Activated CD4-positive, alpha-beta memory T cell treated with anti-CD3 and anti-CD28 coated beads for 36 hours (primary cell): ENCODE data around the gene POU2F1. TPM values are rescaled to one million over a fixed set of nuclear protein-coding genes. Genes with fewer than 3 reads are reported as not detected.

ENCODE experiments used
- CTCF ChIA-PET: fragments of 350-600 bp; sonication (Branson Sonifier 250); formaldehyde crosslinking; loops from one replicate; lab custom pipeline; 2021; ENCODE audit warnings: antibody characterized with exemption, inconsistent platforms; lab: Charles Lee
- POLR2A ChIA-PET: fragments of 350-600 bp; sonication (Branson Sonifier 250); formaldehyde crosslinking; loops from one replicate; lab custom pipeline; 2021; ENCODE audit warnings: antibody characterized with exemption; lab: Charles Lee
- DNase-seq: peaks from one replicate; pipeline ENCODE4 v3.0.0-alpha.2; 2020
- H3K27ac Mint-ChIP-seq: one replicate; pipeline ENCODE4 v1.8.0; 2021; ENCODE audit warnings: mixed read lengths
- H3K27me3 Mint-ChIP-seq: one replicate; pipeline ENCODE4 v1.8.0; 2021; ENCODE audit warnings: mixed read lengths
- H3K36me3 Mint-ChIP-seq: one replicate; pipeline ENCODE4 v1.8.0; 2021; ENCODE audit warnings: mixed read lengths
- H3K4me1 Mint-ChIP-seq: one replicate; pipeline ENCODE4 v1.8.0; 2021; ENCODE audit warnings: low read depth, mixed read lengths
- H3K4me3 Mint-ChIP-seq: one replicate; pipeline ENCODE4 v1.8.0; 2021; ENCODE audit warnings: mild to moderate bottlenecking, mixed read lengths
- H3K9me3 Mint-ChIP-seq: one replicate; pipeline ENCODE4 v1.8.0; 2021; ENCODE audit warnings: mixed read lengths
- intact Hi-C: fragments of 100-400 bp; cut with micrococcal nuclease; formaldehyde crosslinking; loops from one replicate; pipeline ENCODE4 v1.15.1; 2023
- total RNA-seq, 2 experiments: library from RNA; stranded (reverse); gene quantifications; one replicate each; pipeline ENCODE4 v1.2.3, GENCODE V29; 2021

Gene POU2F1
- total RNA-seq, 2 experiments from 2014 or later: 17.7 to 20.1 TPM

DNA sequence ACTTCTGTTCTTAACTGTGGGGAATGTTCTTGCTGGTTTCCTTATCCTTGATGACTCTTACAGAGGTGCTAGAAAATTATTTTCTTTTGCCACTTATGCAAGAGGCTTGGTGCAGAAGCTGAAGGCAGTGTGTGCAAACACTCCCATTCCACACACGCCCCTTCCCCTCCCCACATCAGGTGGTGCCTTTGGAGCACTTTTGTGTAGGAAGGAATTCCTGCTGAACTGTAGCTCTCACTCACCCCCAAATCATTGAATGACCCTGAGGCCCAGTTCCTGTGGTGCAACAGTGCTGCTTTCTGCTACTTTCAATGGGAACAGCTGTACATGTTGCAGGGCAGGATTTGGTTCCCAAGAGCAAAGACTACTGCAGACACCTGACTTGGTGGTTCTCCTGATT is 195.8 kb downstream of the POU2F1 start:
- CTCF ChIA-PET: interaction anchor here (0.9 to 2.9 kb wide), 5 partner anchors 14 to 196 kb away, joined by 3 to 12 read pairs (median 3); no protein-coding TSS in a partner anchor
- H3K27ac Mint-ChIP-seq: no peak overlapping the region

DNA sequence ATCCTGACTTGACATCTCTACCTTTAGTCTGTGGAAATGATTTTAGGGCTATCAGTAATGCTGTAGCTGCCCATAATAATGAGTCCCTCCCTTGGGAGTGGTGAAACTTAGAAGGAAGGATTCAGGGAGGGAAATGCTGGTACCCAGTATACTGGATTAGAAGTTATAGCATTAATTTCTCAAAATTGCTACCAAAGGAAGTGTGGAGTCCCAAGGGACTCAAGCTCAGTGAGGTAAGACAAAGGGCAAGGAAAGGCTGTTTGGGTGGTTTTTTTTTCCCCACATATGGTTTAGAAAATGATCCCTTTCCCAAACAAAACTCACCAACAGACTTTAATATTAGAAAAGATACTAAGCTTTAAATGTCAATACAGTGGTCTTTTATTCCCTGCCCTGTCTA is 197.7 kb downstream of the POU2F1 start:
- POLR2A ChIA-PET: no interaction called here
- CTCF ChIA-PET: interaction anchor here (2.9 kb wide), 1 partner anchor 115 kb away, joined by 12 read pairs; no protein-coding TSS in a partner anchor
- H3K36me3 Mint-ChIP-seq: peaks cover 13% of the 10 kb centered on the region
- no peaks in the 10 kb centered on the region for H3K27me3 Mint-ChIP-seq
- peaks cover 7% of the 10 kb centered on the region for H3K4me1 Mint-ChIP-seq
- no peaks in the 10 kb centered on the region for H3K9me3 Mint-ChIP-seq
- DNase-seq: no peak
- H3K27ac Mint-ChIP-seq: no peak overlapping the region
- intact Hi-C loops: no loop called here
- H3K4me3 Mint-ChIP-seq: no peak overlapping the region

More for the DNA sequence above, 195.8 kb downstream of the POU2F1 start:
- Mint-ChIP-seq H3K4me3 (no peak overlapping the region), H3K9me3 (no peaks in the 10 kb centered on the region), H3K27me3 (no peaks in the 10 kb centered on the region), H3K4me1 (peaks cover 23% of the 10 kb centered on the region), H3K36me3 (peaks cover 27% of the 10 kb centered on the region)
- no peak for DNase-seq
- intact Hi-C loops: no loop called here
- POLR2A ChIA-PET: no interaction called here

DNA sequence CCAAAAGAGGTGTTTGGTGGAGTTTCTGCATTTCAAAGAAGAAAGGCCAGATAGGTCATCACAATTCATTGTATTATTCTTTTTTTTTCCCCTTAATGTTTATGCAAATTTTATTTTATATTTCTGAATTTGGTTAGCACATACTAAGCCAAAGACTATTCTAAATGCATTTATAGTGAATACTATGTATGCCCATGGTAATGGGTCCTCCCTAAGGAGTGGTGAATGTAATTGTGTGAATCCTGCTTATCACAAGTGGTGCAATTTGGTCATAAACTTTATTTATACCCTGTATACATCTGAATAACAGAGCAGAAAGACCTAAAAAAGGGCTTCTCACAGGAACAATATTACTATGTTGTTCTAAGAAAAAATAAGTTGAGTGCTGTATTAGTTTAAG is 198.6 kb downstream of the POU2F1 start:
- ChIA-PET CTCF (interaction anchor here (2.9 kb wide), 1 partner anchor 115 kb away, joined by 12 read pairs; no protein-coding TSS in a partner anchor), POLR2A (no interaction called here)
- Mint-ChIP-seq H3K4me3 (no peak overlapping the region), H3K36me3 (peaks cover 8% of the 10 kb centered on the region), H3K27me3 (no peaks in the 10 kb centered on the region), H3K4me1 (peaks cover 3% of the 10 kb centered on the region), H3K9me3 (no peaks in the 10 kb centered on the region), H3K27ac (no peak overlapping the region)
- DNase-seq: no peak
- intact Hi-C loops: no loop called here

DNA sequence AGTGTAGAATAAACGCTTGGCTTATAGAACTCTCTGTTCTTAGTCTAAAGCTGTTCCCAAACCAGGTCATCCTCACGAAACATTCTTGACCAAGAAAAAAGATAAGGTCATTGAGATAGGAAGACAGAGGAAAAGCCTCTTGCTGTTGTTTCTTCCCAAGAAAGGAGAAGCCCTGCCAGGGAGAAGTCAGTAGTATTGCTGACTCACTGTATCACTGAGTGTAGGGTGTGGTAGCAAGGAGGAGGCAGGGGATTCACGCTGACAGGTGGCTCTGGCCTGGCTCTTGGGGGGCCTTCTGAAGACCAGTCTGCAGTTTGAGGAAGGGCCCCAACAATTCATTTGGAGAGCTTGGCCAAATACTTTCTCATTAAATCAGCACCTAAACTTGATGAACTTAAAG is 199.8 kb downstream of the POU2F1 start:
- Mint-ChIP-seq H3K4me1 (no peaks in the 10 kb centered on the region), H3K36me3 (peaks cover 5% of the 10 kb centered on the region), H3K27me3 (no peaks in the 10 kb centered on the region), H3K27ac (no peak overlapping the region), H3K9me3 (no peaks in the 10 kb centered on the region), H3K4me3 (no peak overlapping the region)
- CTCF ChIA-PET: no interaction called here
- no peak for DNase-seq
- intact Hi-C loops: no loop called here
- POLR2A ChIA-PET: no interaction called here

DNA sequence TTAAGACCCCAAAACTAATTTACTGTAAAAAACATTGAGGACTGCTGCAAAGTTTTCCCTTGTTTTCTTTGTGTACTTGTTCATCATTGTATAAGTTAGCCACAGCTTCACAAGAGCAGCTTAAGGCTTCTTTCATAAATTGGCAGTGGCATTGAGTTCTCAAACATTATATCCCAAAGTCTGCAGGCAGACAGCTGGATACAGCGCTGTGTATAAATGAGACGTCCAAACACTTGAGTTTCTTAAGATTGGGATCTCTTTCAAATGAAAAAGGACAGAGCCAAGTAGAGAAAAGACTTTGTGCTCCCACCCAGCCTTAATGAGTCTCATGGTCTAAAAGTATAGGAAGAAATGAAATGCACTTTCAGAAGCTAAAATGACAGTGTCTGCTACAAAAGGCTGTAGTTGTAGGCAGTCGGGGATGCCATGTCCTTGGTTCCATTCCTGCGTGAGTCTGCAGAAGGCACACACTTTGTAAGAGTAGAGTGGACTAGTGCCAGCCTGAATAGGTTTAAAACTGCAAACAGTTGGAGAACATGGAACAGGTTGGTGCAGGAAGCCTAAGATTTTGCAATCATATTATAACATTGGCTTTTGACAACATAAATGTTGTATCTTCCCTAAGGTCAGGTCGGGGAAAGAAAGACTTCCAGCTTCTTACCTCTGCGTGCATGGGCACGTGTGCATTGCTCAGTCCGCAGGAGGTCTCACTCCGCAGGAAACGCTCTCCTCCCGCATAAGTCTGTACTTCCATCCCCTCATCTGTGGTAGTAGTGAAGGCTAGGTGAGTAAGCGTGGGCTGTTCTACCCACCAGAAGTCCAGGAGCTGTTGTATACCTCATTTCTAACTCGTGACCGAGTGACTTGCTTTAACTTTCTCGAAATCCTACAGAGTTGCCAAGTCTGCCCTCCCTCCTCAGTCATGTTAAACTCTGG is 203.3 kb downstream of the POU2F1 start:
- intact Hi-C loops: no loop called here
- Mint-ChIP-seq H3K4me3 (no peak overlapping the region), H3K4me1 (peaks cover 13% of the 10 kb centered on the region), H3K36me3 (no peaks in the 10 kb centered on the region), H3K27me3 (no peaks in the 10 kb centered on the region), H3K27ac (no peak overlapping the region), H3K9me3 (no peaks in the 10 kb centered on the region)
- CTCF ChIA-PET: interaction anchor here (0.6 to 1.0 kb wide), 3 partner anchors 20 to 365 kb away, joined by 3 read pairs; partner anchors contain the start of gene CD247
- DNase-seq: no peak
- POLR2A ChIA-PET: no interaction called here

DNA sequence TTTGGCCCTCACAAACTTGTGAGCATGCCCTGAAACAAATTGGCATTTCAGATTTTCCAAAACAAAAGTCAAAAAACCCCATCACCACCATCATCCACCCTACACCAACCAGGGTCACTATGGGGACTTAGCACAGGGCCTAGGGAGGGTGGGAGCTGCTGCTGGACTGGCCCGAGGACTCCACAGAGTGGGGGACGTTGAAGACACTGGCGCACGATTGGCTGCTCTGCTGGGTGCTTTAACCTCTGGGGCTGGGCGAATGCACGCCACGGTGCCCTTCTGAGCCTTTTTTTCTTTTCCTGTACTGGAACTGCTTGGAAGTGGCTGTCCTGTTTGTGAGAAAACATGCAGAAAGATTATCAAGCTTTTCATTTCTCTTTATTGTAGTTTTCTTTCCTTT is 204.8 kb downstream of the POU2F1 start:
- DNase-seq: no peak
- CTCF ChIA-PET: interaction anchor here (0.8 to 0.9 kb wide), 2 partner anchors 16 to 109 kb away, joined by 3 read pairs; no protein-coding TSS in a partner anchor
- no peaks in the 10 kb centered on the region for H3K27me3 Mint-ChIP-seq
- POLR2A ChIA-PET: interaction anchor here (0.6 kb wide), 1 partner anchor 13 kb away, joined by 3 read pairs; no protein-coding TSS in a partner anchor
- peaks cover 3% of the 10 kb centered on the region for H3K36me3 Mint-ChIP-seq
- H3K27ac Mint-ChIP-seq: no peak overlapping the region
- H3K9me3 Mint-ChIP-seq: no peaks in the 10 kb centered on the region
- intact Hi-C loops: no loop called here
- H3K4me3 Mint-ChIP-seq: no peak overlapping the region
- H3K4me1 Mint-ChIP-seq: peaks cover 22% of the 10 kb centered on the region

DNA sequence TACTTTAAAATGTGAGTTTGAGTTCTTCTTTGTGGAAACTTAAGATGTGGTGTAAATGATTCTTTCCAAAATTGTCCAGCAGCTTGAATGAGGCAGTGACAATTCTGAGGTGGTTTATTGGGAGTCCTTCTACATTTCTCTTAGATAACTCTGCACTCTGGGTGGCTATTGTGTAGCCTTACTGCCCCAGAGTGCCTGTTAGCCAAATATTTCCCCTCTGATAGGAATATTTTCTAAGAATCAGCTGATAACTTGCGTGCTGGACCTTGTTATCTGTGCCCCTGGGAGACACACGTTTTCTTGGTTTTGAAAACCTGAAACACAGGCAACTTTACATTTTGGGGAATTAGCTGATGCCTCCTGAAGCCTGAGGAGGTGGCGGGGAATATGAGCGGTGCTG is 206.0 kb downstream of the POU2F1 start:
- H3K27me3 Mint-ChIP-seq: no peaks in the 10 kb centered on the region
- DNase-seq: no peak
- H3K4me1 Mint-ChIP-seq: peaks cover 26% of the 10 kb centered on the region
- intact Hi-C loops: no loop called here
- H3K9me3 Mint-ChIP-seq: no peaks in the 10 kb centered on the region
- H3K36me3 Mint-ChIP-seq: peaks cover 10% of the 10 kb centered on the region
- POLR2A ChIA-PET: no interaction called here
- H3K27ac Mint-ChIP-seq: no peak overlapping the region
- CTCF ChIA-PET: interaction anchor here (1.2 to 1.6 kb wide), 3 partner anchors 27 to 114 kb away, joined by 3 to 7 read pairs (median 5); no protein-coding TSS in a partner anchor
- H3K4me3 Mint-ChIP-seq: no peak overlapping the region

DNA sequence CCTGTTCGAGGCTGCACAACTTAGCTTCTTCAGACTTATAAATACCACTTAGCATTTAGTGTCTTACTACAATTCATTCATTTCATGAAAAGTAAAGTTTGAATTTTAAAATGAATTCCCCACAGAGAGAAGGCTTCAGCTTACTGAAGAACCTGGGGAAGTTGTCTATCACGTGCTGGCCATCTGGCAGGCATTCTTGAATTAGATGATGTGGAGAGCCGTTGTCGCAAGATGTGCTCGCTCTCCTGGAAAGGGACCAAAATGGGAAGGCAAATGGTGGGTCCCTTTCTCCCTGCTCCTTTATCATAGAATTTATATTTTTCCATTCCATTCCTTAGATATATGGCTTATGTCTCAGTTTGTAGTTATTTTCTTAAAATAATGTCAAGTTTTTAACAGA is 207.2 kb downstream of the POU2F1 start:
- no peaks in the 10 kb centered on the region for H3K27me3 Mint-ChIP-seq
- H3K4me3 Mint-ChIP-seq: no peak overlapping the region
- no peak for DNase-seq
- H3K9me3 Mint-ChIP-seq: no peaks in the 10 kb centered on the region
- H3K36me3 Mint-ChIP-seq: peaks cover 12% of the 10 kb centered on the region
- peak overlapping the region; percentile 78 for H3K27ac Mint-ChIP-seq
- intact Hi-C loops: no loop called here
- CTCF ChIA-PET: interaction anchor here (1.2 to 1.6 kb wide), 4 partner anchors 20 to 112 kb away, joined by 3 to 7 read pairs (median 4); no protein-coding TSS in a partner anchor
- H3K4me1 Mint-ChIP-seq: peaks cover 26% of the 10 kb centered on the region
- POLR2A ChIA-PET: interaction anchor here (1.0 kb wide), 1 partner anchor 19 kb away, joined by 3 read pairs; no protein-coding TSS in a partner anchor

DNA sequence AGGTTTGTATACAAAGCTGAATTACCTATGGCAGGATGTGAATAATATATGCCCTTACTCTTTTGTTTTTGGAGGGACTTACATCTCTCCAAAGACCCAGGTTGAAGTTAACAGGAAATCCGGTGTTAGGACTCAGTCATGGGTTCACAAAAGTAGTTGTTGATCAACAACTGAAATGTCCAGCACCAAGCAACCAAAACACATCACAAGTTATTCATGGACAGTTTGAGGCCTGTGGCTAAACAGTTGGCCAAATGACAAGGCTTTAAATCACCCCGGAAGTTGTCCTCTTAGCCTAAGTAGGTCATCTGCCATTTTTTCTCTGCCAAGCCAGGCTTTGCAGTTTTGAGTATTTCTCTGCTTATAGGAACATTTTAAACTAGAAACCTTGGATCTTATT is 207.7 kb downstream of the POU2F1 start:
- CTCF ChIA-PET: interaction anchor here (1.1 to 2.0 kb wide), 6 partner anchors 19 to 361 kb away, joined by 3 to 9 read pairs (median 4); no protein-coding TSS in a partner anchor
- intact Hi-C loops: no loop called here
- H3K4me1 Mint-ChIP-seq: peaks cover 26% of the 10 kb centered on the region
- peaks cover 14% of the 10 kb centered on the region for H3K36me3 Mint-ChIP-seq
- no peak overlapping the region for H3K4me3 Mint-ChIP-seq
- DNase-seq: no peak
- H3K27me3 Mint-ChIP-seq: no peaks in the 10 kb centered on the region
- H3K9me3 Mint-ChIP-seq: no peaks in the 10 kb centered on the region
- peak overlapping the region; percentile 78 for H3K27ac Mint-ChIP-seq
- POLR2A ChIA-PET: no interaction called here

DNA sequence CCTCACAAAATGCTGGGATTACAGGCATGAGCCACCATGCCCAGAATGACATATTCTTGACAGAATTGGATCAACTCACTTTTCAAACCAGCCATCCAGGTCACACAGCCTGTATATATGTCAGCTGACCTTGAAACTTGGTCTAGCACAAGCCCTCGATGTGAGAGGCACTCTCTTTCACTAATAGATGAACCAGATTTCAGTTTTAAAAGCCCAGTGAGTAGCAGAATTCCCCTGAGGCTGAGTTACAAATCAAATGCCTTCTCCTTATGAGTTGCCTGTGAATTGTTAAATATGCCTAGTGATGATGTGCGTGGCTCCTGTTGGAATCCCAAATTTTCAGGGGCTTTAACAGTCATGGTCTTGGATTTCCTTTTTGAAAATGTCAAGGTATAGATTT is 208.9 kb downstream of the POU2F1 start:
- no peak for DNase-seq
- Mint-ChIP-seq H3K27ac (peak overlapping the region; percentile 78), H3K4me1 (peaks cover 31% of the 10 kb centered on the region), H3K27me3 (no peaks in the 10 kb centered on the region), H3K36me3 (peaks cover 20% of the 10 kb centered on the region), H3K9me3 (no peaks in the 10 kb centered on the region), H3K4me3 (no peak overlapping the region)
- intact Hi-C loops: no loop called here
- ChIA-PET CTCF (interaction anchor here (1.1 to 2.0 kb wide), 2 partner anchors 28 to 104 kb away, joined by 4 to 9 read pairs; no protein-coding TSS in a partner anchor), POLR2A (interaction anchor here (1.2 kb wide), 1 partner anchor 207 kb away, joined by 5 read pairs; no protein-coding TSS in a partner anchor)

DNA sequence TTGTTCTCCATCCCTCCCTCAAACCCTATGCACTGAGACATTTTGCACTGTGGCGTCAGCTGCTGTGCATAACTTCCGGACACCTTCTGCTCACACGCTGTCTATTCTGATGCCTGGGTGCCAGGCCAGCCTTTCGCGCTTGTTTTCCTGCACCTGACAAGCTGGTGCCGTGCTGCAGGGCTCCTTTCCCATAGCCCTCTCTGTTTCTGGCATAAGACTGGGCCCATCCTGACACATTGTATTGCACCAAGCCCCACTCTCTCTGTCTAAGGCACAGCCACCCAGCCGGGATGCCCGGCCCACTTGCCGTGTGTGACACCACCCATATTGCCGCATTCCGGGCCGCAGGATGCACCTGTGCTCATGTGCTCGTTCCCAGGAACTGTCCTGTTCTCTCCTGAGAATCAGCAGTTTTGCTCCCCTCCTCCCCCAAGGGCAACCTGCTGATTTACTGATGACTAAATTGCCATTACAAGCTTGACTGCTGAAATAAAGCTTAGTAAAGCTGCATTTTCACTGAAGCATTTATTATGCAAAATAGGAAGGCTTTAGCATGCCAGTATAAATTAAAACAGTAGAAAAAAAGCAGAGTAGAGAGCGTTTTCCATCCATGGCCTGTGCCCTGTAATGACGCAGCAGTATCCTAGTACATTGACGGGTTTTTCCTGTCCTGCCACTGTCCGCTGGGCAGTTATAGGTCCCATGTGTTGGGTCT is 209.6 kb downstream of the POU2F1 start:
- POLR2A ChIA-PET: interaction anchor here (1.2 kb wide), 1 partner anchor 208 kb away, joined by 5 read pairs; no protein-coding TSS in a partner anchor
- H3K27ac Mint-ChIP-seq: peak overlapping the region; percentile 68
- H3K36me3 Mint-ChIP-seq: peaks cover 20% of the 10 kb centered on the region
- no peak for DNase-seq
- intact Hi-C loops: no loop called here
- no peaks in the 10 kb centered on the region for H3K27me3 Mint-ChIP-seq
- no peak overlapping the region for H3K4me3 Mint-ChIP-seq
- CTCF ChIA-PET: interaction anchor here (0.7 to 2.0 kb wide), 2 partner anchors 29 to 46 kb away, joined by 3 to 4 read pairs; no protein-coding TSS in a partner anchor
- no peaks in the 10 kb centered on the region for H3K9me3 Mint-ChIP-seq
- peaks cover 32% of the 10 kb centered on the region for H3K4me1 Mint-ChIP-seq
